ENCODE data around the gene USP31.
A peak's percentile ranks its signal among the peaks of the same experiment; 100 is the strongest.
"Not testable (repeated sequence)": the region's sequence is repeated elsewhere in the genome, so short reads cannot be mapped to it uniquely, and the experiment has no call there.

Gene USP31

GRCh38 chr16:23156110-23156509 is 6.9 kb upstream of the USP31 start:
- Histone ChIP-seq H3K4me3 (ENCODE audit: low read length) (no peak overlapping the region), H3K36me3 (ENCODE audit: control insufficient read depth, insufficient read depth, low read length, severe bottlenecking) (no peaks in the 10 kb centered on the region), H3K4me1 (ENCODE audit: control insufficient read depth, insufficient read depth, low read length) (no peaks in the 10 kb centered on the region), H3K9me3 (ENCODE audit: control insufficient read depth, low read length) (no peaks in the 10 kb centered on the region), H3K9ac (ENCODE audit: low read length) (no peak overlapping the region), H3K27me3 (replicated peaks; ENCODE audit: control insufficient read depth, insufficient read depth, low read length) (peaks cover 12% of the 10 kb centered on the region)
- DNase-seq (ENCODE audit: low read depth) = no peak

DNA sequence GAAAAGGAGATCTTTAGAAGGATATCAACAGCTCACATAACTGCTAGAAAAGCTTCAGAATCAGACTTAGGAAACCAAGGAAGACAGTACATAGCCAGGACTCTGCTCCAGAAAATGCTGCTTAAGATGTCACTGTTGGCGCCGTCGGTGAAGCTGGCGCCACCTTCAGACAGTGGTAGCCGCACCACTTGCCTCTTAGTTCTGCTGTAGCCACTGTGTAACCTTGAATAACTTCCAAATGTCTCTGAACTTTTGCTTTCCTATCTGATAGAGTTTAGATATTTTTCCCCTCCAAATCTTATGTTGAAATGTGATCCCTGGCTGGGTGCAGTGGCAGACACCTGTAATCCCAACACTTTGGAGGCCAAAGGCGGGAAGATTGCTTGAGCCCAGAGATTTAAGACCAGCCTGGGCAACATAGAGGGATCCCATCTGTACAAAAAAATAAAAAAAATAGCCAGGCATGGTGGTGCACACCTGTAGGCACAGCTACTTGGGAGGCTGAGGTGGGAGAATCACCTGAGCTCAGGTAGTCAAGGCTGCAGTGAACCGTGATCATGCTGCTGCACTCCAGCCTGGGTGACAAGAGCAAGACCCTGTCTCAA is 6.3 kb upstream of the USP31 start:
- no peaks in the 10 kb centered on the region for H3K36me3 ChIP-seq (ENCODE audit: control insufficient read depth, insufficient read depth, low read length, severe bottlenecking)
- H3K4me3 ChIP-seq (ENCODE audit: low read length) = no peak overlapping the region
- peaks cover 12% of the 10 kb centered on the region for H3K27me3 ChIP-seq (replicated peaks; ENCODE audit: control insufficient read depth, insufficient read depth, low read length)
- no peaks in the 10 kb centered on the region for H3K4me1 ChIP-seq (ENCODE audit: control insufficient read depth, insufficient read depth, low read length)
- no peak overlapping the region for H3K9ac ChIP-seq (ENCODE audit: low read length)
- DNase-seq (ENCODE audit: low read depth) = no peak
- H3K9me3 ChIP-seq (ENCODE audit: control insufficient read depth, low read length) = no peaks in the 10 kb centered on the region

GRCh38 chr16:23152386-23153178 is 3.3 kb upstream of the USP31 start:
- Histone ChIP-seq H3K4me1 (ENCODE audit: control insufficient read depth, insufficient read depth, low read length) (peaks cover 8% of the 10 kb centered on the region), H3K4me3 (ENCODE audit: low read length) (no peak overlapping the region), H3K36me3 (ENCODE audit: control insufficient read depth, insufficient read depth, low read length, severe bottlenecking) (no peaks in the 10 kb centered on the region), H3K27me3 (replicated peaks; ENCODE audit: control insufficient read depth, insufficient read depth, low read length) (peaks cover 8% of the 10 kb centered on the region), H3K9ac (ENCODE audit: low read length) (no peak overlapping the region), H3K9me3 (ENCODE audit: control insufficient read depth, low read length) (no peaks in the 10 kb centered on the region)
- DNase-seq (ENCODE audit: low read depth) = no peak

- Histone ChIP-seq H3K4me3 (ENCODE audit: low read length) (peak overlapping the region; percentile 91), H3K9me3 (ENCODE audit: control insufficient read depth, low read length) (no peaks in the 10 kb centered on the region), H3K9ac (ENCODE audit: low read length) (peak overlapping the region; percentile 77), H3K27me3 (replicated peaks; ENCODE audit: control insufficient read depth, insufficient read depth, low read length) (peaks cover 5% of the 10 kb centered on the region), H3K4me1 (ENCODE audit: control insufficient read depth, insufficient read depth, low read length) (peaks cover 13% of the 10 kb centered on the region), H3K36me3 (ENCODE audit: control insufficient read depth, insufficient read depth, low read length, severe bottlenecking) (no peaks in the 10 kb centered on the region)
- DNase-seq (ENCODE audit: low read depth) = no peak
Observed at GRCh38 chr16:23149993-23150364, 727 bp upstream of the USP31 start.

DNA sequence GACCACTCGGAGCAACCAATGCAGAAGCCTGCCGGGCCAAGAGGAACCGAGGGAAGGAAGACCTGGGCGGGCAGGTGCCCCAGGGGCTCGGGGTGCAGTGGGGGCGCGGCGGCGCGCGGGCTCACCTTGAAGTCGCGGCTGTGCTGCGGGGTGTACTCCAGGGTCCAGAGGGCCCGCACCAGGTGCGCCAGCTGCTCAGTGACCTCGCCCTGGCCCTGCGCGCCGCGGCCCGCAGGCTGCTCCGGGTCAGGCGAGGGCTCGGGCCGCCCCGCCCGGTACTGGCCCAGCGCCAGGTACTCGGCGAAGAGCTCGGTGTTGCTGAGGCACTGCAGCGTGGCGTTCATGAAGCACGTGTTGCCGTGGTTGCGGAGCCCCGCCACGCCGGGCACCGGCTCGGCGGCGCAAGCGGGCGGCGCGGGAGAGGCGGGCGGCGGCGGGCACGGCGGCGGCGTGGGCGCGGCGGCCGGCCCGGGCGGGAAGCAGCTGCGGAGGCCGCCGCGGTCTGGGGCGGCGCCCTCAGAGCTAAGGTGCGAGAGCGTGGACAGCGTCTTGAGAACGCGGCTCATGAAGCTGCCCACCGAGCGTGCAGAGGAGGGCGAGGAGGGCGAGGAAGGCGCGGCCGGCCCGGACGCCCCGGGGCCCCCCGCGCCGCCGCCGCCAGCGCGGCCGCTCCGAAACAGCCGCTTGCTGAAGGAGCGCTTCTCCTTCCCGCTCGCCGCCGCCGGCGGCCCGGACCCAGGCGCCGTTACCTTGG is 562 bp downstream of the USP31 start:
- H3K9ac ChIP-seq (ENCODE audit: low read length) = peak overlapping the region; percentile 83
- H3K36me3 ChIP-seq (ENCODE audit: control insufficient read depth, insufficient read depth, low read length, severe bottlenecking) = no peaks in the 10 kb centered on the region
- H3K27me3 ChIP-seq (replicated peaks; ENCODE audit: control insufficient read depth, insufficient read depth, low read length) = peaks cover 5% of the 10 kb centered on the region
- peak; percentile 68 for DNase-seq (ENCODE audit: low read depth)
- H3K4me3 ChIP-seq (ENCODE audit: low read length) = peak overlapping the region; percentile 87
- peaks cover 13% of the 10 kb centered on the region for H3K4me1 ChIP-seq (ENCODE audit: control insufficient read depth, insufficient read depth, low read length)
- no peaks in the 10 kb centered on the region for H3K9me3 ChIP-seq (ENCODE audit: control insufficient read depth, low read length)

GRCh38 chr16:23148166-23148512 is 1.1 kb downstream of the USP31 start:
- Histone ChIP-seq H3K4me1 (ENCODE audit: control insufficient read depth, insufficient read depth, low read length) (peaks cover 13% of the 10 kb centered on the region), H3K4me3 (ENCODE audit: low read length) (peak overlapping the region; percentile 87), H3K27me3 (replicated peaks; ENCODE audit: control insufficient read depth, insufficient read depth, low read length) (peaks cover 5% of the 10 kb centered on the region), H3K9me3 (ENCODE audit: control insufficient read depth, low read length) (no peaks in the 10 kb centered on the region), H3K9ac (ENCODE audit: low read length) (peak overlapping the region; percentile 83), H3K36me3 (ENCODE audit: control insufficient read depth, insufficient read depth, low read length, severe bottlenecking) (no peaks in the 10 kb centered on the region)
- no peak for DNase-seq (ENCODE audit: low read depth)

DNA sequence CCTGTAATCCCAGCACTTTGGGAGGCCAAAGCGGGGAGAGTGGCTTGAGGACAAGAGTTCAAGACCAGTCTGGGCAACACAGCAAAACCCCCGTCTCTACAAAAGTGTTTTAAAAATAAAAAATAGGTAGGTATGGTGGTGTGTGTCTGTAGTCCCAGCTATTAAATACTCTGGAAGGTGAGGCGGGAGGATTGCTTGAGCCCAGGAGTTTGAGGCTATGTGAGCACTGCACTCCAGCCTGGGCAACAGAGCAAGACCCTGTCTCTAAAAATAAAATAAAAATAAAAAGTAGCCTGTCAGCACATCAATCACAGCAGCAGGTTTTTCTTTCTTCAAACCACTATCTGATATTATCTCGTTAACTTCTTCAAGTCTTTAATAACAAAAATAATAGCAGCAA is 1.6 kb downstream of the USP31 start:
- no peak for DNase-seq (ENCODE audit: low read depth)
- Histone ChIP-seq H3K9me3 (ENCODE audit: control insufficient read depth, low read length) (no peaks in the 10 kb centered on the region), H3K9ac (ENCODE audit: low read length) (peak overlapping the region; percentile 83), H3K36me3 (ENCODE audit: control insufficient read depth, insufficient read depth, low read length, severe bottlenecking) (no peaks in the 10 kb centered on the region), H3K27me3 (replicated peaks; ENCODE audit: control insufficient read depth, insufficient read depth, low read length) (peaks cover 5% of the 10 kb centered on the region), H3K4me3 (ENCODE audit: low read length) (peak overlapping the region; percentile 87), H3K4me1 (ENCODE audit: control insufficient read depth, insufficient read depth, low read length) (peaks cover 13% of the 10 kb centered on the region)

DNA sequence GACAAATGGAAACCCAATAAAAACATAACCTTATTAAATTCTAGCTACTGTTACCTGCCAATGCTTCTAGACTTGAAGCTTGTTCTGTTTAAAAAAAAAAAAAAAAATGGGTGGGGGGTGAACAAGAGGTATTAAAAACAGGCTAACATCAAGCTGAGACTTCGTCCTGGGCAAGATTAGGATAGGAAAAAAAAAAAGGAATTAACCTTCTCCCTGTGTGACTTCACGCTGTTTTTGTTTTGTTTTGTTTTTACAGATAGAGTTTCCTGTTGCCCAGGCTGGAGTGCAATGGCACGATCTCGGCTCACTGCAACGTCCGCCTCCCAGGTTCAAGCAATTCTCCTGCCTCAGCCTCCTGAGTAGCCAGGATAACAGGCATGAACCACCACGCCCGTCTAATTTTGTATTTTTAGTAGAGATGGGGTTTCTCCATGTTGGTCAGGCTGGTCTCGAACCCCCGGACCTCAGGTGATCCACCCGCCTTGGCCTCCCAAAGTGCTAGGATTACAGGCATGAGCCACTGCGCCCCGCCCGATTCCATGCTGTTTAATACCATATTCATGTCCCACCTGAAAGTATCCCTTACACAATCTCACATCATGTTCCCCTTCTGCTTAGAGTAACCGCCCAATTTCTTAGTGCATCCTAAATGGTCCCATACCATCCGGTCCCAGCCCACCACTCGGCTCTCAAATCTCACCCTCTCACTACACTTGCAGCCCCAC is 2.2 kb downstream of the USP31 start:
- Histone ChIP-seq H3K9me3 (ENCODE audit: control insufficient read depth, low read length) (no peaks in the 10 kb centered on the region), H3K4me1 (ENCODE audit: control insufficient read depth, insufficient read depth, low read length) (peaks cover 13% of the 10 kb centered on the region), H3K4me3 (ENCODE audit: low read length) (no peak overlapping the region), H3K36me3 (ENCODE audit: control insufficient read depth, insufficient read depth, low read length, severe bottlenecking) (no peaks in the 10 kb centered on the region), H3K27me3 (replicated peaks; ENCODE audit: control insufficient read depth, insufficient read depth, low read length) (peaks cover 3% of the 10 kb centered on the region), H3K9ac (ENCODE audit: low read length) (no peak overlapping the region)
- no peak for DNase-seq (ENCODE audit: low read depth)

GRCh38 chr16:23145608-23146007 is 3.6 kb downstream of the USP31 start:
- no peaks in the 10 kb centered on the region for H3K36me3 ChIP-seq (ENCODE audit: control insufficient read depth, insufficient read depth, low read length, severe bottlenecking)
- no peak overlapping the region for H3K4me3 ChIP-seq (ENCODE audit: low read length)
- H3K4me1 ChIP-seq (ENCODE audit: control insufficient read depth, insufficient read depth, low read length) = peaks cover 13% of the 10 kb centered on the region
- no peaks in the 10 kb centered on the region for H3K9me3 ChIP-seq (ENCODE audit: control insufficient read depth, low read length)
- DNase-seq (ENCODE audit: low read depth) = peak; percentile 60
- H3K9ac ChIP-seq (ENCODE audit: low read length) = no peak overlapping the region
- H3K27me3 ChIP-seq (replicated peaks; ENCODE audit: control insufficient read depth, insufficient read depth, low read length) = no peaks in the 10 kb centered on the region

DNA sequence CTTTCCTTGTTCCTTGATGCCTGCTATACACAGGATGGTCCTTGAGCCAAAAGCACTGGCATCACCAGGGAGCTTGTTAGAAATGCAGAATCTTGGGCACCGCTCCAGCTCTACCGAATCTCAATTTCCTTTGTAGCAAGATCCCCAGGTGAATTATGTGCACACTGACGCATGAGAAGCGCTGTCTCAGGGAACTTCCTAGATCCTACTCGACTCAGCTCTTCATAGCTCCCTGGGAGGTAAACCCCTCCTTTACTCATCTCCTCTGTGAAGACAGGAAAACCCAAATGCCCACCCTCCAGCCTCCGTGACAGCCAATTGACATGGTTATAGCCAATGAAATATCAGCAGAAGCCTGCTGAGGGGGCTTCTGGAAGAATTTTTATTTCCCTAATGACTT is 4.1 kb downstream of the USP31 start:
- H3K9ac ChIP-seq (ENCODE audit: low read length) = no peak overlapping the region
- peaks cover 13% of the 10 kb centered on the region for H3K4me1 ChIP-seq (ENCODE audit: control insufficient read depth, insufficient read depth, low read length)
- H3K9me3 ChIP-seq (ENCODE audit: control insufficient read depth, low read length) = no peaks in the 10 kb centered on the region
- H3K27me3 ChIP-seq (replicated peaks; ENCODE audit: control insufficient read depth, insufficient read depth, low read length) = no peaks in the 10 kb centered on the region
- no peaks in the 10 kb centered on the region for H3K36me3 ChIP-seq (ENCODE audit: control insufficient read depth, insufficient read depth, low read length, severe bottlenecking)
- H3K4me3 ChIP-seq (ENCODE audit: low read length) = no peak overlapping the region
- no peak for DNase-seq (ENCODE audit: low read depth)

DNA sequence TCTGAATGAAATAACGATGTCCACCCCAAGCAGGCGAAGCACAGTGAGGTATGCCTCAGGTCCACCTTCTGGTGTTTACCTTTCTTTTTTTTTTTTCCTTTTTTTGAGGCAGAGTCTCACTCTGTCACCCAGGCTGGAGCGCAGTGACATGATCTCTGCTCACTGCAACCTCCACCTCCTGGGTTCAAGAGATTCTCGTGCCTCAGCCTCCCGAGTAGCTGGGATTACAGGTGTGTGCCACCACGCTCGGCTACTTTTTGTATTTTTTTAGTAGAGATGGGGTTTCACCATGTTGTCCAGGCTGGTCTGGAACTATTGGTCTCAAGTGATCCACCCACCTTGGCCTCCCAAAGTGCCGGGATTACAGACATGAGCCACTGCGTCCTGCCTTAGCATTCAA is 4.9 kb downstream of the USP31 start:
- H3K9me3 ChIP-seq (ENCODE audit: control insufficient read depth, low read length); H3K9ac ChIP-seq (ENCODE audit: low read length); H3K27me3 ChIP-seq (replicated peaks; ENCODE audit: control insufficient read depth, insufficient read depth, low read length); DNase-seq (ENCODE audit: low read depth); H3K36me3 ChIP-seq (ENCODE audit: control insufficient read depth, insufficient read depth, low read length, severe bottlenecking); H3K4me3 ChIP-seq (ENCODE audit: low read length): not testable (repeated sequence)
- H3K4me1 ChIP-seq (ENCODE audit: control insufficient read depth, insufficient read depth, low read length) = peaks cover 13% of the 10 kb centered on the region

Measured in adipocyte (in vitro differentiated cells).